ENCODE data around the gene ZBTB9. TPM values are rescaled to one million over a fixed set of nuclear protein-coding genes. Genes with fewer than 3 reads are reported as not detected.

Gene ZBTB9
- total RNA-seq, 1 donor from 2014 or later, result 7.6 TPM

- no peak for TF ChIP-seq CTCF (IDR thresholded peaks at IDR 0.05; ENCODE audit: insufficient read depth, low read length, poor library complexity, severe bottlenecking)
- DNase-seq (ENCODE audit: low read depth), result no peak
- Histone ChIP-seq H3K36me3 (ENCODE audit: control insufficient read depth, insufficient read depth, low read length) (peaks cover 2% of the 10 kb centered on the region), H3K4me3 (ENCODE audit: low read depth, low read length) (no peak overlapping the region), H3K27me3 (ENCODE audit: control insufficient read depth, insufficient read depth, low read length) (no peaks in the 10 kb centered on the region)
Observed at GRCh38 chr6:33458676-33459075, 4.3 kb downstream of the ZBTB9 start.

DNA sequence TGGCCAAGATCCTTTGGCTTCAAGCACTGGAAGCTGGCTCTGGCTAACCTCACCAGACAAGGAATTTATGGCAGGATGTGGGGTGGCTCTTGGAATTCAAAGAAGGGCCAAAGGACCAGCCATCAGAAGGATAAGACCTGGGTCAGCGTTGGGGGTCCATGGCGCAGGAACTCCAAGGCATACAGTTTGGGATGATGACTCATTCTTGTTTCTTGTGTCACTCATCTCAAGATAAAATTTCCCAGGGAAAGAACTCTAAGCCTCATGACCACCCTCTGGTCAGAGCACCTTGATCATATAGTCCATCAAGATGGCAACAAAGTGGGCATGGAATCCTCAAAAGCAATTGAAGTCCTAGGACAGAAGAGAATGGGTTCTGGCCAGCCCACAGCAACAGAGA lies 4.8 kb downstream of the ZBTB9 start:
- no peaks in the 10 kb centered on the region for H3K27me3 ChIP-seq (ENCODE audit: control insufficient read depth, insufficient read depth, low read length)
- TF ChIP-seq CTCF (IDR thresholded peaks at IDR 0.05; ENCODE audit: insufficient read depth, low read length, poor library complexity, severe bottlenecking), result no peak
- peaks cover 2% of the 10 kb centered on the region for H3K36me3 ChIP-seq (ENCODE audit: control insufficient read depth, insufficient read depth, low read length)
- H3K4me3 ChIP-seq (ENCODE audit: low read depth, low read length), result no peak overlapping the region
- no peak for DNase-seq (ENCODE audit: low read depth)

DNA sequence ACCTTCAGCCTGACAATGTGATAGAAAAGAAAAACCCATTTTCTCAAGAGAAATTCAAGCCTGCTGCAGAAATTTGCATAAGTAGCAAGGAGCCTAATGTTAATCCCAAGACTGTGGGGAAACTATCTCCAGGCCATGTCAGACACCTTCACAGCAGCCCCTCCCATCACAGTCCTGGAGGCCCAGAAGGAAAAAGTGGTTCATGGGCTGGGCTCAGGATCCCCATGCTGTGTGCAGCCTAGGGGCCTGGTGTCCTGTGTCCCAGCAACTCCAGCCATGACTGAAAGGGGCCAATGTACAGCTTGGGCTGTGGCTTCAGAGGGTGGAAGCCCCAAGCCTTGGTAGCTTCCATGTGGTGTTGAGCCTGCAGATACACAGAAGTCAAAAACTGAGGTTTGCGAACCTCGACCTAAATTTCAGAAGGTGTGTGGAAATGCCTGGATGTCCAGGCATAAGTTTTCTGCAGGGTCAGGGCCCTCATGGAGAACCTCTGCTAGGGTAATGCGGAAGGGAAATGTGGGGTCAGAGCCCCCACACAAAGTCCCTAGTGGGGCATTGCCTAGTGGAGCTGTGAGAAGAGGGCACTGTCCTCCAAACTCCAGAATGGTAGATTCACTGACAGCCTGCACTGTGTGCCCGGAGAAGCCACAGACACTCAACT lies 11.8 kb downstream of the ZBTB9 start:
- Histone ChIP-seq H3K36me3 (ENCODE audit: control insufficient read depth, insufficient read depth, low read length) (no peaks in the 10 kb centered on the region), H3K27me3 (ENCODE audit: control insufficient read depth, insufficient read depth, low read length) (no peaks in the 10 kb centered on the region), H3K4me3 (ENCODE audit: low read depth, low read length) (no peak overlapping the region)
- no peak for DNase-seq (ENCODE audit: low read depth)
- TF ChIP-seq CTCF (IDR thresholded peaks at IDR 0.05; ENCODE audit: insufficient read depth, low read length, poor library complexity, severe bottlenecking), result no peak

GRCh38 chr6:33467091-33467490 lies 12.7 kb downstream of the ZBTB9 start:
- no peak for DNase-seq (ENCODE audit: low read depth)
- no peaks in the 10 kb centered on the region for H3K36me3 ChIP-seq (ENCODE audit: control insufficient read depth, insufficient read depth, low read length)
- no peaks in the 10 kb centered on the region for H3K27me3 ChIP-seq (ENCODE audit: control insufficient read depth, insufficient read depth, low read length)
- H3K4me3 ChIP-seq (ENCODE audit: low read depth, low read length), result no peak overlapping the region
- TF ChIP-seq CTCF (IDR thresholded peaks at IDR 0.05; ENCODE audit: insufficient read depth, low read length, poor library complexity, severe bottlenecking), result no peak

GRCh38 chr6:33469661-33470060 lies 15.3 kb downstream of the ZBTB9 start:
- Histone ChIP-seq H3K36me3 (ENCODE audit: control insufficient read depth, insufficient read depth, low read length) (no peaks in the 10 kb centered on the region), H3K27me3 (ENCODE audit: control insufficient read depth, insufficient read depth, low read length) (no peaks in the 10 kb centered on the region), H3K4me3 (ENCODE audit: low read depth, low read length) (no peak overlapping the region)
- no peak for DNase-seq (ENCODE audit: low read depth)
- no peak for TF ChIP-seq CTCF (IDR thresholded peaks at IDR 0.05; ENCODE audit: insufficient read depth, low read length, poor library complexity, severe bottlenecking)

GRCh38 chr6:33477864-33478263 lies 23.5 kb downstream of the ZBTB9 start:
- Histone ChIP-seq H3K27me3 (ENCODE audit: control insufficient read depth, insufficient read depth, low read length) (no peaks in the 10 kb centered on the region), H3K36me3 (ENCODE audit: control insufficient read depth, insufficient read depth, low read length) (no peaks in the 10 kb centered on the region), H3K4me3 (ENCODE audit: low read depth, low read length) (no peak overlapping the region)
- no peak for TF ChIP-seq CTCF (IDR thresholded peaks at IDR 0.05; ENCODE audit: insufficient read depth, low read length, poor library complexity, severe bottlenecking)
- DNase-seq (ENCODE audit: low read depth), result no peak

Data from kidney epithelial cell (primary cell).